GM21576 (cell line): Measurements from ENCODE around the gene TMEM121B.
"Not testable (repeated sequence)": the region's sequence is repeated elsewhere in the genome, so short reads cannot be mapped to it uniquely, and the experiment has no call there.

Experiments
- ATAC-seq: cut with Tn5 transposase; IDR thresholded peaks from one replicate; pipeline ENCODE4 v1.9.1; 2021; ENCODE audit warnings: mild to moderate bottlenecking, moderate library complexity; ENCODE audit not compliant: unreplicated experiment

Gene TMEM121B

DNA sequence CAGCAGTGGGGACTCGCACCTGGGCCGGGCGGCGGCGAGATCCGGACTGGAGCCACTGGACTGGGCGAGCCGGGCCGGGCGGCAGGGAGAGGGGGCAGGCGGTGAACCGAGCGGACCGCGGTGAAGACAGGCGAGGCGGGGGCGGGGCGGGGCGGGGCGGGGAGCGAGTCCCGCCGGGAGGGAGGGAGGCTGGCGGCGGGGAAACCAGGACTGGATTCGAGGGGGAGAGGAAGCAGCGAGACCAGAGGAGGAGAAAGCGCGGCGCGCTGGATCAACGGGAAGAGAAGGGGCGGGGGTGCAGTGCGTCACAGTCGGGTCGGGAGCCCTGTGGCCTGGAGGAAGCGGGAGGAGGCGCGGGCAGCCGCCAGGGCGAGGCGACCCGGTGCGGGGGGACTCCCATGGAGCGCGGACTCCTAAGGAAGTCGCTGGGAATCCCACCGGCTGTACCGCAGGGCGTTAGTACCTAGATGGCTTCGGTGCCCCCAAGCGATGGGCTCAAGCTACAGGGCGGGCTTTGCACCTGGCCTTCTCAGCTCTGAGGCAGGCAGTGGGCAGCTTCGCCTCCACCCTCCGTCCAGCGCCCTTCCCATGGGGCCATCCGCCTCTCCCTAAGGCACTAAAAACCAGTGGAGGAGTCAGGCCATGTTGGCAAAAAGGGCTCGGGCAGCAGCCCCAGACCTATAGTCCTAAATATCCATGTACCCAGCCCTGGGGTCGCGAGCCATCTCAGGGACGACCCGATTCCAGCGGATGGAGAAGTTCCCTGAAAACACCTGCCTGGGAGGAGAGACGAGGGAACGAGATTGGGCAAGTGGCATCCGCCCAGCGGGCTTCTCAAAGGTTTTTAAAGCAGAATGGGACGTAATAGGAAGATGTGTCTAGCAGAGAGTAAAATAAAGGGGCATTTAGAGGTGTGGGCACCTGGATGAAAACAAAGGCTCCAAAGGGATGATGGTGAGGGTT lies at the start of gene TMEM121B:
Gene TMEM121B, minus strand, starts transcription at position 128 of the 963 bp plus-strand sequence. CDS start 233 bp downstream, outside the sequence.
- no peak for ATAC-seq

DNA sequence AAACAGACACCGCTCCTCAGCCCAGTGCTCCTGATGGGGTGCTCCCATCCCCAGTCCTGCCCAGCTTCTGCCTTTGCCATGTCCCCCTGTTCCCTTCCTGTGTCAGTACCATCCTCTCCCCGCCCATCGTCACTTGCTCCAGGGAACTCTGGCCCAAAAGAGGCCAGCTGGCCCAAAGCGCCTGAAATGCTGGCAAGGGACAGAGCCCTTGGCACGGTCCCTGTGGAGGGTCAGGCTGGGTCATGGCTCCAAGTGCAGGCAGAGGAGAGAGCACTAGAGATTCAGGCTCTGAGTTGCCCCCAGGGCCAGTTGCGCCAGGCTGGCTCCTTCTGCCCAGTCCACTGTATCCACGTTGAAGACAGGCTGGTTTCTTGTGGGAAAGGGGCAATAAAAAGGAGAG lies 46.3 kb upstream of the TMEM121B start:
- ATAC-seq: no peak

DNA sequence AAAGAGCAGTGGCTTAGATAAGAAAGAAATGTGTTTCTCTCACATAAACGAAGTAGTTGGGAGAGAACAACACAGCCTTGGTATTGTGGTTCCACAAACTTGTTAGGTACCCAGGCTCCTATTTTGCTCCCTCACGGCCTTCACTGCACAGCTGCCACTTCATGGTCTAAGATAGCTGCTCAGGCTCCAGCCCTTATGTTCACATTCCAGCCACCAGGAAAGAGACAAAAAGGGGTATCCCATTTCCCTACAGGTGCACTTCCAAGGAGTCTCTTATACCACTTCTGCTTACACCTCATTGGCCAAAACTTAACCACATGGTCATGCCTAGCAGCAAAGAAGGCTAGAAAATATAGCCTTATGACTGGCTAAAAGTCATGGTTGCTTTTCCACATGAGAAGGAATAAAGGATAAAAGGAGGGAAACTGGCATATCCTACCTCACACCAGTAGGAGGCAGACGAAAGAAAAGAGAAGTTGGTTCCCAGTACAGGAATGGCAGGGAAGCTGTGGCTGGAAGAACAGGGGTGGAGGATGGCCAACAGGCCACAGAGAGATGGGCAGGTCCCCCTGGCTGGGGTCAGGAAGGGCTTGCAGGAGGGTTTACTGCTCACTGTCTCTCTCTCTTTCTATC lies 43.3 kb upstream of the TMEM121B start:
- ATAC-seq: no peak

DNA sequence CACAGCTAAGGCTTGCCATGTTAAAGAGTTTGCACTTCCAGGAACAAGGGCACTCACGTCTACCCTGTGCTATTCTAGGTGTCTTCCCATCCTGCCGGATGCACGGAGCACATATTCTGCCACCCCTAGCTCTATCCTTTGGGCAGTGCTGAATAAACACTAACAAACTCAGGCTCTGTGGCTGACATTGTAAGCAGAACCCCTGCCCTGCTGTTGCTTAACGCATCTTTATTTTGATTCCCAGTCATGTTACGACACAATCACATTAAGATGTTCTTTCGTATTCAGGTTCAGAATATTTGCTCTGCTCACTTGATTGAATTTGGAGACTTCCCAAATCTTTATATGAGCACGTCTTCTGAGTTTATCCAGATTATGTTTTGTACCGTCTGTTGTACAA lies 41.6 kb upstream of the TMEM121B start:
- no peak for ATAC-seq

DNA sequence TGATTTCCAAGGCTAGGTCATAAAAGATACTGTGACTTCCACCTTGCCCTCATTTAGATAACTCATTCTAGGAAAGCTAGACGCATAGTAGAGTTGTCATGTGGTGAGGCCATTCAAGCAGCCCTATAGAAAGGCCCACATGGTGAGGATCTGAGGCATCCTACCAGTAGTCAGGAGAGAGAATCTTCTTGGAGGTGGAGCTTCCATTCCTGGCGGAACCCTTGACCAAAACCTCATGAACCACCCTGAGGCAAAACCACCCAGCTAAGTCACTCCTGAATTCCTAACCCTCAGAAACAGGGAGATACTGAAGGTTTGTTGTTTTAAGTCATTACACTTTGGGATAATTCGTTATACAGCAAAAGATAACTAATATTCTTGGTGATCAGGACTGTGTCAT lies 40.8 kb upstream of the TMEM121B start:
- no peak for ATAC-seq

DNA sequence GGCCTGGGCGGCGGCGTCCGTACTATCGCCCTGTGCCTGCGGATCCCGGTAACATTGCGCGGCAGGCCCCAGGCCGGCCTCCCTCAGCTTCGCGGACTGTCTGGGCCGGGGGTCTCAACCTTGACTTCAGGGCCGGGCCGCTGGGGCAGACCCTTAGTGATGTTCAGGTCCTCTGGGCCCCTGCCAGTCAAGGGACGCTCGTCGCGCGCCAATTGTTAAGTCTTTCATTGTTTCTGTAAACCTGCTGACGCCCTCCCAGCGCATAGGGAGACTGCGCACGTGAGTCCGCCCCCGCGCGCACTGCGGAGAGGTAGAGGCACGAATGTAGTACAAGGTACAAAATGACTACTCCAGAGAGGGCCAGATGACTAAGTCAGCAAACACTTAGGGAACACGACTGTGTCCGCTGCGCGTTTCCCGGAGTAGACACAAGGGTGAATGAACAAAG lies 38.4 kb upstream of the TMEM121B start:
- ATAC-seq: peak; percentile 25

DNA sequence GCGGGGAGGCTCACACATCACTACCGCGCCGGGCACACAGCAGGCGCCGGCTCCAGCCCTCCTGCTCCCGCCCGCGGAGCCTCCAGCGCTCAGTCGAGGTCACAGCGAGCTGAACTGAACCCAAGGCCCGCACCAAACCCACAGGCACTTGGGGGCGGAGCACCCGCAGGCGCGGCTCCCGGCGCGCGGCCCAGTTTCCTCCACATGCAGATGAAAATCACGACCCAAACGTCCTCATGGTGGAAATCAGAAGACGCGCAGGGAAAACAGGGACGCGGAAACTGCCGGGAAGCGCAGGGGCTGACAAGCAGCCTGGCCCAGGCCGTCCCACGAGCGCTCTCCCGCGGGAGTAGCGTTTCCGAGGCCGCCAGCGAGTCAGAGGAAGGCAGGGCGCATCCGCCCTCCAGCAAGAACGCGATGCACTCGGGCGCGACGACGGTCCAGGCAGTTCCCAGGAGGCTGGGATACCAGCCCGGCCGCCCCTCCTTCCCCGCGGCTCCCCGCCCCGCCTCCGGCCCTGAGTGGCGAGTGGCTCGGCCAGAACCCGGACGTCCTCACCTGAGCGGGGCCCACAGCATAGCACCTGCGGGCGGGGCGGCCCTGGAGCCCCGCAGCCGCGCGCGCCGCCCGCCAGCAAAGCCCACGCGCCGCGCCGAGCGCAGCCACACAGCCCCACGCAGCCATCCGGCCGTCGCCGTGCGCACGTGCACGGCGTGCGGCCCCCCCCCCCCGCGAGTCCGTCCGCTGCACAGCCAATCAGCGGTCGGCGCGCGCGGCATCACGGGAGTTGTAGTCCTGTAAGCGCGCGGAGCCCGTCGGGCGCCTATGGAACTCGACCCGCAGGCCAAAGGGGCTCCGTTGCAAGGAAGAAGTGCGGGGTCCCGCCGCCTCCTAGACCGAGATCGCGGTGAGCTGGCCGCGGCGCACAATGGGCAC lies 37.7 kb upstream of the TMEM121B start, which contains the start of gene HDHD5:
Gene HDHD5, minus strand, starts transcription at position 710 of the 936 bp plus-strand sequence. Its CDS starts 26 bp downstream, at position 684.
- peak; percentile 57 for ATAC-seq

DNA sequence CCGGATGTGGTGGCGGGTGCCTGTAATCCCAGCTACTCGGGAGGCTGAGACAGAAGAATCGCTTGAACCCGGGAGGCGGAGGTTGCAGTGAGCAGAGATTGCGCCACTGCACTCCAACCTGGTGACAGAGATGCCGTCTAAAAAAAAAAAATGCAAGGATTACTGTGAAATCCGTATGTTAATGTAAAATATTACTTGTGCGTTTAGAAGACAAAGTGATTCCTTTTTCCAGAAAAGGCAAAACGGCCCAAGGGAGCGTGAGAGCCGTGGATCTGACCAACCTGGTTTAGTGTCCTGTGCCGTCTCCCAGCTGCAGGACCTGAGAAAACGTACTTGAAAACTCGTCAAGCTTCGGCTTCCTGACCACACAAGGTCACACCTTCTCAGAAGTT lies 37.0 kb upstream of the TMEM121B start:
- no peak for ATAC-seq

DNA sequence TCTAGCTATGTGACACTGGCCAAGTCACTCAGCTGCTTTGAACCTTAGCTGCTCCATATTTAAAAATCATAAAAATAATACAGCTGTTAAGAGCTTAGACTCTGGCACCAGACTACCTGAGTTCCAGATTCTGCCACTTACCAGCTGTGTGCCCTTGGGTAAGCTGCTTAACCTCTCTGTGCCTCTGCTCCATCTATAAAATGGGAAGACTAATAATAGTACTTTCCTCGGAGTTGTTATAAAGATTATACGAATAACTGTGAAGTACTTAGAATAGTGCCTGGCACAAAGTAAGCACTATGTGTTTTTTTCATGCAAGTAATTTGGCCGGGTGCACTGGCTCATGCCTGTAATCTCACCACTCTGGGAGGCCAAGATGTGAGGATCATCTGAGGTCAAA lies 36.6 kb upstream of the TMEM121B start:
- ATAC-seq: no peak

DNA sequence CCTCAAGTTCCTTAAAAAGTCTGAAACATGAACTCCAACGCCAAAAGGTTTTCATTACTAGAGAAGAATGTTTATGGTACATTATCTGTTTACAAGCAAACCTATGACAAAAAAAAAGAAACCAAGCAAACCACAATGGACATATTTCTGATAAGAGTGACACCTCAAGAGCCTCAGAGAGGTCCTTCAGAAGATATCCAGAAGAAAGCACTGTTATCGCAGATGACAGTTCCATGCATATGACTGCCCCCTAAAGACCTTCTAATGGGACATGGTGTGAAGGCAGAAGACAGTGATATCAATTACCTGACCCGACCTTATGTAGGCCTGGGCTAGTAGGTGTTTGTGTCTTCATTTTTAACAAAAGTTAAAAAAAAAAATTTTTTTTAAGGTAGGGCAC lies 34.8 kb upstream of the TMEM121B start:
- no peak for ATAC-seq

DNA sequence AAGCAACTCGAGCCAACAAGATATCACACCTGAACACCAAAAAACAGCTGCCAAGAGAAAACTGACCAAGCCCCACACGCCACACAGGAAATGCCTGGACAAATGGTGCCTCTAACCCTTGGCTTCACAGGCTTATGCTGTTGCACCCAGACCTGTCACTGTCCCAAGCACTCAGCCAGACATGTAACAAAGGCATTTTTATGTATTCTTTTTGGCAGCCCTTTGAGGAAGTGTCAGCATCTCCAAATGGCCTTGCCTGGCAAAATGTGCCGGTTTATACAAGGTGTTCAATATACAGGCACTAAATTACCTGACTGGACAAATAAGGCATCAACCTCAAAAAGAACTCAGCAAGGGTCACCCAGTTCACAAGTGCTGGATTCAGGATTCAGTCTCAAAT lies 31.8 kb upstream of the TMEM121B start:
- ATAC-seq: no peak

DNA sequence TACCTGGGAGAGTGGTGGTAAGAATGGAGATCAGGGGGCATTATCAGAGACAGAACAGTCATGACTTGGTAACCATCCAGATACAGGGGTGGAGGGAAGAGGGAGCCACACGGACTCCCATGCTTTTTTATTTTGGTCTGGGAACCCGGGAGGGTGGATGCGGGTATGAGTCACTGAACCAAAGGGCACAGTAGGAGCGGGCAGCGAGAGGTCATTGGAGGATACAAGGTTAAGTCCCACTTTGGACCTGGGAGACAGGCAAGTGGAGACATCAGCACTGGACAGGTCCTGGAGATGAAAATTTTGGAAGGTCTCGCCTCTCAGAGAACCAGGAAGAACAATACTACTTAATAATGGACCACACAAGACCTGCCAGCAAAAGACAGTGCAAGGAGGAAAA lies 31.2 kb upstream of the TMEM121B start:
- no peak for ATAC-seq

DNA sequence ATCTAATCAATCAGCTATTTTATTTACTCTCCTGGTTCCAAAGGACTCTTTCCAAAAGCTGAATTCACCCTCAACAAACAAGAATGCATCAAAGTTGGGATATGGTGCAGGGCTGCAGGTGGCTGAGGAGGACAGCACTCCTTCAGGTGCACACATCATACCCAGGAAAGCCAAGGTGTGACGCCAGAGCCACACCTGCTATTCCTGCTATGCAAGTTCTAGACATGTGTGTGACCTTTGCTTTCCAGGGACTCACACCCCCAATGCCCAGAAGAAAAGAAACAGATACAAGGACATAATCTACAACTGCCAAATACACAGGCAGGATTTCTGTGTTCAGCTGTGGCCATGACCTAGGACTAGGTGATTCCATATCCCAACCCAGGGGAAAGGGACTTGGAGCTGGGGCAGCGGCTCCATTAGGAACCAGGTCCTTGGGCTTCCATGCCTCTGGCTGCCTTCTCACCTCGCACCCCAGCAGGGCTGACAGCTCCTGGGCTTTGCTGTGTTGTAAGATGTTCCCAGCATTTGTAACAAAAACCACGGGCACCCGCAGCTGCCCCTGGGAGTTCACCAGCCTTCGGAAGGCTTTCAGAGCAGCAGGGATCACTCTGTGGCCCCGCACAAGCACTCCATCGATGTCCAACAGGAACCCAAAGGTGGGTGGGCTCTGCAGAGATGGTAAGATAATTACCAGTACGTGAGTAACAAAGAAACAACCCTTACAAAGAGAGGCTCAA lies 28.1 kb upstream of the TMEM121B start:
- no peak for ATAC-seq

DNA sequence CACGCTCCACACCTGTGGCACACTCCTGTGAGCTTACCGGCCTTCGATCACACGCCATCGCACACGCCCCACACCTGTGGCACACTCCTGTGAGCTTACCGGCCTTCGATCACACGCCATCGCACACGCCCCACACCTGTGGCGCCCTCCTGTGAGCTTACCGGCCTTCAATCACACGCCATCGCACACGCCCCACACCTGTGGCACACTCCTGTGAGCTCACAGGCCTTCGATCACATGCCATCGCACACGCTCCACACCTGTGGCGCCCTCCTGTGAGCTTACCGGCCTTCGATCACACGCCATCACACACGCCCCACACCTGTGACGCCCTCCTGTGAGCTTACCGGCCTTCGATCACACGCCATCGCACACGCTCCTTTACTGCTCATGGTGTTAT lies 26.3 kb upstream of the TMEM121B start:
- not testable (repeated sequence) for ATAC-seq

DNA sequence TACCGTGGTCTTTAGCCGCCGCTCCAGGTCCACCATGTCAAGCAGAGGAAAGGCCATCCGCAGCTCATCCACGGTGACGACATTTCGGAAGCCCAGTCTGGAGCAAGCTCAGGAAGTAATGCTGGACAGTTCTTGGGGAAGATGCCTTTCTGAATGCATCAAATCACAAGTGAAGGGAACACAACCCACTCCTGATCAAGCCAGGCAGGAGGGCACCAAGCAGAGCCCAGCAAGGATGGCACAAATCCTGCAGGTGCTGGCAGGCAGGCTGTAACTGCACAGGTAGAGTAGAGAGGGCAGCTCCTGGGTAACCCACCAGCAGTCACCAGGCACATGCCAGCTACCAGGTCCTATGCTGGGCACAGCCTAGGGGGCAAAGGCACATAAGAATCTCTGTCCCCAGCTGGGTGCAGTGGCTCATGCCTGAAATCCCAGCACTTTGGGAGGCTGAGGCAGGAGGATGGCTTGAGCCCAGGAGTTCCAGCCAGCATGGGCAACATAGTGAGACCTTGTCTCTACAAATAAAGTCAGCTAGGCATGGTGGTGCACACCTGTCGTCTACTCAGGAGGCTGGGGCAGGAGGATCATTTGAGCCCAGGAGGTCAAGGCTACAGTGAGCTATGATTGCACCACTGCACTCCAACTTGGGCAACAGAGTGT lies 24.0 kb upstream of the TMEM121B start:
- no peak for ATAC-seq

DNA sequence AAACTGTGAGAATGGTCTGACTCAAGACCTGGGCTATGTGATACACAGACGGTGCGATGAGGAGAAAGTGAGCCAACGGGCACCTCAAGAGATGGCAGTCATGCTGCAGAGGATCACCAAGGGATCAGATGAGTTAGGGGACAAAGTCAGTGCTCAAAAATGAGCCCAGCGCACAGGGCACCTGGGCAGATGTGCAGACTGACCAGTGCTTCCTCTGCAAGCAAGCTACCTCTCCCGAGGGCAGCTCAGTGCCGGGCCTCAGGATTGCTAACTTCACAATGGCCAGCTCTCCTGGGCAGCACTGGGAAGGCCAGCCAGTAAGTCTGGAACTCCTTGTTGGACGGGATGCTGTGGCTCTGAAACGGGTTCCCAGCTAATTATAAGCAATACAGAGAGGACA lies 22.7 kb upstream of the TMEM121B start:
- ATAC-seq: no peak

DNA sequence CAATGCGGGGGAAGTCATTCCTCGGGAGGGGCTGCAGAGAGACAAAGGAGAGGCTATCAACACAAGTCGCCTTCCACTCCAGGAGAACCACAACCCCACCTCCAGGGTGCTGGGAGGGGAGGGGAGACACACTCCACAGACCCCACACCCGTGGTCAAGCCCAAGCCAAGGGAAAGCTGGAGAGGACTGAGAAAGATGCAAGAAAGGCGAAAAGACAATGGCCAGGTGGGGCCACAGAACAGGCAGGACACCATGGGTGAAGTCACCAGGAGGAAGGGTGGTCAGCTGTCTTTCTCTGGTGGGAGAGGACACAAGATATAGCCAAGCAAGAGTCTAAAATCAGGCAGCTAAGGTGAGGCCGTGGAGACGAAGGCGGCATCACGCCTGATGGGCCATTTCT lies 21.9 kb upstream of the TMEM121B start:
- ATAC-seq: no peak

DNA sequence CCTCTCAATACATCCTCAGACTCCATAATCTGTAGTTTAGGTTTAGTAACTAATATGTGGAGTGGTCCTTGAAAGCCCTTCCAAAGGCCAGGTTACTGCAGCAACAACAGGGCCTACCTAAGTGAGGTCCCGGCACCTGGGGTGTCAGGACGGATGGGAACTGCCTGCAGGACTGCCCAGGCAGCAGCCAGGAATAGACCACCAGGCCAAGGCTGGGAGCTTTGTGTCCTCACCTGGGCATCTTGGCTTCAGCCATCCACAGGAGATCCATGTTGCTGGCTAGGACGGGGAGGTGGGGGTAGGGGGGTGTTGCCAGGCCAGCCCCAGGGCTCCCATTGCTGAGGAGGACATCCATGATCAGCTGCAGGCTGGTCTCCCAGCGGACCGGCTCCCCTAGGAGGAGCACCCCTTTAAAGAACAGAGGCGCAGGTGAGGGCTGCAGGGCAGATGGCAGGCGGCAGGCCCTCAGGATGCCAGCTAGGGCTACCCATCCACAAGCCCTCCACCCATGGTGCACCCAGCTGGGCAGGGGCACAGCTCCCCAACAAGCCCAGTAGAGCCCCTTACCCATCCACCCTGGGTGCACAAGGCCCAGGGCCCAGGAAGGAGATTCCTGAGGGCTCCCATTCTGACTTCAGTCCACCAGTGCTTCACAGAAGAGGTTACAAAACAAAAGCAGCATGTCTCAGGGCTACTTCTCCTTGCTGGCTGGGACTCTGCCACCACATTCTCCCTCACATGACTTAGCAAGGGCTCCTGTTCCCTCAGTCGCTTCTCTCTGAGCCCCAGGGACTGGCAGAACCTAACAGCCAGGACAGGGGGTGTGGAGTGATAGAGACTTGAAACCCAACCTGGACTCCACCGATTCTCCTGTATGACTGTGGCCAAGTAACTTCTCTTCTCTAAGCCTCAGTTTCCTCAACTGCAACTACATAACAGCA lies 19.9 kb upstream of the TMEM121B start:
- no peak for ATAC-seq

DNA sequence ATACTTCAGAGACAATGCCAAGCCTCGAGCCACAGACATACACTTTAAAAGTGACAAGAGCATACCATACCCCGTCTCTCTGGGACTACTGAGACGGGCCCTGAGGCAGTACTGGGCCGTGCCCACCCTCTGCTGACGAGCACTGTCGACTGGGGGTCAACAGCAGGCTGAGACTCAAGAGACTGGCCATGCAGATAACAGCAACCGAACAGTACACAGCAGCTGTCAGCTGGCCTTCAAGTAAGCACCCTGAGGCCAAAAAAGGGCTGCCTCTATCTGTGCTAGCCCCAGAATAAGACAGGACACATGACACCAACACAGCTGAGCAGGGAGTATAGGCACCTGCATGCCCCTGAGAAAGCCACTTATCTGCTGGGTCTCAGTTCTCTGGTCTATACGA lies 18.9 kb upstream of the TMEM121B start:
- ATAC-seq: no peak
